Body of pancreas (tissue), 4 donors: ENCODE measurements around the gene USP47.

ENCODE experiments used
- CTCF ChIP-seq, 7 experiments: fragments of 450-650 bp in 4 of 7; fragments of 200-600 bp in 3 of 7; sonication (generic) in 3 of 7; IDR thresholded peaks; one replicate each; pipeline ENCODE4 v1.5.1; 2016 to 2019; ENCODE audit warnings: antibody characterized with exemption in 7 of 7
- POLR2A ChIP-seq, 3 donors: fragments of 450-650 bp; IDR thresholded peaks; one replicate each; pipeline ENCODE4 v1.6.1; 2016; ENCODE audit warnings: antibody characterized with exemption in 3 of 3, mild to moderate bottlenecking in 2 of 3

GRCh38 chr11:11845551-11845950 lies 3.8 kb downstream of the USP47 start:
- TF ChIP-seq CTCF (IDR thresholded peaks at IDR 0.05) (no peak), POLR2A (IDR thresholded peaks at IDR 0.05) (no peak)
